ENCODE measurements around the gene ANKRD33B.

The ANKRD33B gene

DNA sequence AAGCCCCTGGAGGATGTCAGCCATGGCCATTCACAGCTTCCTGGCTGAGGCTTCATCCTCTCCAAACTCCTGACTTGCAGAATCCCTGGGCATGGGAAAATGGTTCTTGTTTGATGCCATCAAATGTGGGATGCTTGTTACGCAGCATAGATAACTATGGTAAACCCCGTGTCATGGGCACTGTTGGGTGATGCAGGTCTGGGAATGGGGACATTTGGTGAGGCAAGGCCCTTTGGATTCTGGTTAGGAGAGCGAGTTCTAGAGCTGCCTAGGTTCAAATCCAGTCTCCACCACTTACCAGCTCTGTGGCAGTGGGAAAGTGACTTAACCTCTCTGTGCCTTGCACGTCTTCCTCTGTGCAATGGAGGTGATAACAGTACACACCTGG is 41.7 kb upstream of the ANKRD33B start:
- no peak for DNase-seq (ENCODE audit: low read depth)
- TF ChIP-seq, protein P1, sequence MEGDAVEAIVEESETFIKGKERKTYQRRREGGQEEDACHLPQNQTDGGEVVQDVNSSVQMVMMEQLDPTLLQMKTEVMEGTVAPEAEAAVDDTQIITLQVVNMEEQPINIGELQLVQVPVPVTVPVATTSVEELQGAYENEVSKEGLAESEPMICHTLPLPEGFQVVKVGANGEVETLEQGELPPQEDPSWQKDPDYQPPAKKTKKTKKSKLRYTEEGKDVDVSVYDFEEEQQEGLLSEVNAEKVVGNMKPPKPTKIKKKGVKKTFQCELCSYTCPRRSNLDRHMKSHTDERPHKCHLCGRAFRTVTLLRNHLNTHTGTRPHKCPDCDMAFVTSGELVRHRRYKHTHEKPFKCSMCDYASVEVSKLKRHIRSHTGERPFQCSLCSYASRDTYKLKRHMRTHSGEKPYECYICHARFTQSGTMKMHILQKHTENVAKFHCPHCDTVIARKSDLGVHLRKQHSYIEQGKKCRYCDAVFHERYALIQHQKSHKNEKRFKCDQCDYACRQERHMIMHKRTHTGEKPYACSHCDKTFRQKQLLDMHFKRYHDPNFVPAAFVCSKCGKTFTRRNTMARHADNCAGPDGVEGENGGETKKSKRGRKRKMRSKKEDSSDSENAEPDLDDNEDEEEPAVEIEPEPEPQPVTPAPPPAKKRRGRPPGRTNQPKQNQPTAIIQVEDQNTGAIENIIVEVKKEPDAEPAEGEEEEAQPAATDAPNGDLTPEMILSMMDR (IDR thresholded peaks at IDR 0.05; ENCODE audit: low read depth, low read length, missing control alignments), result no peak
- no peak overlapping the region for H3K4me3 ChIP-seq (ENCODE audit: low read depth, low read length)

DNA sequence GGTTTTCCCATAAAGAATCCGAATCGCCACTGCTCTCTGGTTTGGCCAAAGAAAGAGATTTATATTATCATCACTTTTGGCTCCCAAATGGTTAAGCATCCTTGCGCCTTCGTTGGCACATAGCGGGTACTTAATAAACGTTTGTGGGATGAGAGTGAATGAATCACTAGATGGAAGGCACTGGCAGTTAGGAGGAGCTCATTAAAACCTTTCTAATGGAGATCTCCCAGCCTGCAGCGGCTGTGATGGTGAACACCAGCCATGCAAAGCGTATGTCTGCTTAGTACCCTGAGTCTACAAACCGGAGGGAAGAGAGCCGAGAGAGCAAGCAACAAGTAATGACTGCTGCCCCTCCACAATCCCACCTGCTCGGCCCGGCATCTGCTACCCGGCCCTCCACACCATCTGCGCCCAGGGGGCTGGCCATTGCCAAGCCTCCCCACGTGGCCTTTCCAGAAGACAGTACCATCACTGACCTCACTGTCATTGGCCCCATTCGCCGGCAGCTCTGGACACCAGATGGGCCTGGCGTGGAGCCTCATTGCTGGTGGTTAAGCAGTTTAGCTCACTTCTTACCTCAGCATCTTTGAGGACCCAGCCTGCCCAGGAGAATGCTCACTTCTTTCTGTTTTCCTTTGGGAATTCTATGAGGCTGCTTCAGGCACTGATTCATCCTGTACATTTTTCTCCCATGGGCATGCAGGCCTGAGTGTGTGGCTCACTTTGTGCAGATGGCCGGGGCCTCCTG is 39.3 kb upstream of the ANKRD33B start:
- DNase-seq (ENCODE audit: low read depth), result no peak
- TF ChIP-seq, protein P1 (IDR thresholded peaks at IDR 0.05; ENCODE audit: low read depth, low read length, missing control alignments), result no peak
- no peak overlapping the region for H3K4me3 ChIP-seq (ENCODE audit: low read depth, low read length)

DNA sequence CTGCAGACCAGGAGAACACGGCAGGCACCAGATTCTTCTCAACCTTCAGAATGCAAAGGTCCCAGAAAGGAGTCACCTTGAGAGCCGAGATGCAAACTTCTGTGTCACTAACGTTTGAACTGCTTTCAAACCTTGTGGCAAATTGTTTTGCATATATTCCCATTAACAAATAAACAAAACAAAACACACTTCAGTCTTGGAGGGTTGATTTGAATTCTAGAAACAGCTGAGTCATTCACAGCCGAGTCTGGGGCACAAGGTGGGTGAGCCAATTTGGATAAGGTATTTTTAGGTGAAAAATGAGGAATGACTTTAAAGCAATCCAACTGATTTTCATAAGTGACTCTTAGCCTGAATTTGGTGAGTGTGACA is 38.8 kb upstream of the ANKRD33B start:
- TF ChIP-seq, protein P1 (IDR thresholded peaks at IDR 0.05; ENCODE audit: low read depth, low read length, missing control alignments), result no peak
- no peak overlapping the region for H3K4me3 ChIP-seq (ENCODE audit: low read depth, low read length)
- no peak for DNase-seq (ENCODE audit: low read depth)

DNA sequence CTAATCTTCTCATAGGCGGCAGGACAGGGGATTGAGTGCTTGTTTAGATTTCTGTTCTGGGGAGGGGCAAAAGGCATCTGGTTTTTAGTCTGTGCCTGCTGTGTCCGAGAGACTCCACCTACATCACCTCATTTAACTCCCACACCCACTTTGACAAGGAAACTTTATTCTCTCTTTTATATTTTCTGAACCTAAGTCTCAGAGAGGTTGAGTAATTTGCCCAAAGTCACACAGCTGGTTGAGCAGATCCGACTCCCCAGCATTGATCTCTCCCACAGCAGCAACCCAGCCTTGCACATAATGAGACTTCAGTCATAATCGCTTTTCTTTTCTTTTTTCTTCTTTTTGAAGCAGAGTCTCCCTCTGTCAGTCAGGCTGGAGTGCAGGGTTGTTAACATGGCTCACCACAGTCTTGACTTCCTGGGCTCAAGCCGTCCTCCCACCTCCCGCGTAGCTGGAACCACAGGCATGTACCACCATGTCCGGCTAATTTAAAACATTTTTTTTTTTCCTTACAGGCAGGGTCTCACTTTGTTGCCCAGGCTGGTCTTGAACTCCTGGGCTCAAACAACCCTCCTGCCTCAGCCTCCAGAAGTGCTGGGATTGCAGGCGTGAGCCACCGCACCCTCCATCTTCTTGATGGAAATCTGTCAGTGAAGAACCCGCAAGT is 36.5 kb upstream of the ANKRD33B start:
- no peak overlapping the region for H3K4me3 ChIP-seq (ENCODE audit: low read depth, low read length)
- DNase-seq (ENCODE audit: low read depth), result no peak
- TF ChIP-seq, protein P1 (IDR thresholded peaks at IDR 0.05; ENCODE audit: low read depth, low read length, missing control alignments), result no peak

DNA sequence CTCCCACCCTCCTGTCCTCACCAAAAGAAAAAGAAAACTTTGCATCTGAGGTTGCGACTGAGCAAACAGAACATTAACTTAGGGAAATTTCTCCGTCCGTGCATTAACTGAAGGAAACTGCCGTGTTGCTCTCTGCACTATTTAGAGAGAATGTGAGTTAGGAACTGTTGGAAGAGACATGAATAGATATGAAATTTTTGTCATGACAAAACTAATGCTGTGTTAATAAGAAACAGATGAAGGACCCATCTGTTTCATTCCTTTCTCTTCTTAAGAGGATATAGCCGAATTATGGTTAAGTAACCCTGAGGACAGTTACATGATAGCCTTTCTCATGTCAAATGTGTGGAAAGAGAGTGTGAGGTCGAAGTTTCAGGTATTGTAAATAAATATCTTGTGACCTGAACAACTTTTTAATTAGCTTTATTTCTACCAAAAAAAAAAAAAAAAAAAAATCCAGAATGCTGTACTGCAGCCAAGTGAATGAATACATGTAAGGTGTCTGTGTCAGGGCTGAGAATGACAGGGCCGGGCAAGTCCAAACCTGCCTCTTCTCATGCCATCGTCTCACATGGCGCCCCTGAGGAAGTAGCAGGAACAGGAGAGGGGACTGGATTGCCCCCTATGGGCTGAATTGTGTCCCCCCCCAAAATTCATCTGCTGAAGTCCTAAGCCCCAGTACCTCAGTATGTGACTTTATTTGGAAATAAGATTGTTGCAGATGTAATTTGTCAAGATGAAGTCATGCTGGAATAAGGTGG is 35.6 kb upstream of the ANKRD33B start:
- no peak for DNase-seq (ENCODE audit: low read depth)
- TF ChIP-seq, protein P1 (IDR thresholded peaks at IDR 0.05; ENCODE audit: low read depth, low read length, missing control alignments), result no peak
- H3K4me3 ChIP-seq (ENCODE audit: low read depth, low read length), result no peak overlapping the region

DNA sequence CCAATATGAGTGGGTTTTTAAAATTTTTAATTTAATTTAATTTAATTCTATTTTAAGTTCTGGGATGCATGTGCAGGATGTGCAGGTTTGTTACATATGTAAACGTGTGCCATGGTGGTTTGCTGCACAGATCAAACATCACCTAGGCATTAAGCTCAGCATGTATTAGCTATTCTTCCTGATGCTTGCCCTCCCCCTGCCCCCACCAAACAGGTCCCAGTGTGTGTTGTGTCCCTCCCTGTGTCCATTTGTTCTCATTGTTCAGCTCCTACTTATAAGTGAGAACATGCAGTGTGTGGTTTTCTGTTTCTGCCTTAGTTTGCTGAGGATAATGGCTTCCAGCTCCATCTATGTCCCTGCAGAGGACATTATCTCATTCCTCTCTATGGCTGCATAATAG is 35.0 kb upstream of the ANKRD33B start:
- TF ChIP-seq, protein P1 (IDR thresholded peaks at IDR 0.05; ENCODE audit: low read depth, low read length, missing control alignments), result no peak

More for the DNA sequence above, 35.0 kb upstream of the ANKRD33B start:
- no peak overlapping the region for H3K4me3 ChIP-seq (ENCODE audit: low read depth, low read length)
- DNase-seq (ENCODE audit: low read depth), result no peak

All from GM12864 (cell line).